HepG2 (cell line): ENCODE results near the gene SPRYD3. TPM values are rescaled to one million over a fixed set of nuclear protein-coding genes. Genes with fewer than 3 reads are reported as not detected.

Experiments
- CENPT ChIP-seq: sonication (generic); formaldehyde crosslinking; IDR thresholded peaks from 2 replicates; pipeline ENCODE4 v1.8.0; 2022; ENCODE audit warnings: low read depth, mild to moderate bottlenecking, moderate library complexity, missing genetic modification reagents
- ESRRA ChIP-seq: sonication (generic); formaldehyde crosslinking; IDR thresholded peaks from 2 replicates; pipeline ENCODE4 v1.5.1; 2020; ENCODE audit warnings: mild to moderate bottlenecking, low read depth, missing genetic modification reagents
- ETS1 ChIP-seq: sonication (generic); formaldehyde crosslinking; IDR thresholded peaks from 2 replicates; pipeline ENCODE4 v1.4.0; 2020; ENCODE audit warnings: missing genetic modification reagents
- PHF8 ChIP-seq: sonication (generic); formaldehyde crosslinking; IDR thresholded peaks from 2 replicates; pipeline ENCODE4 v1.5.0; 2020; ENCODE audit warnings: missing genetic modification reagents
- RAD51 ChIP-seq: fragments of 450-650 bp; IDR thresholded peaks from 2 replicates; pipeline ENCODE4 v1.6.1; 2016; ENCODE audit warnings: borderline replicate concordance
- TBL1XR1 ChIP-seq: fragments of 150-350 bp; IDR thresholded peaks from 2 replicates; pipeline ENCODE4 v1.6.1; 2014; ENCODE audit warnings: borderline replicate concordance, low read length; ENCODE audit not compliant: partially characterized antibody
- TCF12 ChIP-seq, 2 experiments: fragments of 450-650 bp in 1 of 2; sonication (generic) in 1 of 2; formaldehyde crosslinking in 1 of 2; IDR thresholded peaks; 2 replicates each; pipeline versions ENCODE4 v1.6.1 to v1.8.0; 2017 to 2022; ENCODE audit warnings: antibody characterized with exemption in 1 of 2, mild to moderate bottlenecking in 1 of 2, missing genetic modification reagents in 1 of 2, moderate library complexity in 1 of 2
- TEAD3 ChIP-seq: optimal IDR thresholded peaks from 2 replicates; pipeline ENCODE3; 2016; ENCODE audit warnings: borderline replicate concordance
- TEF ChIP-seq: sonication (generic); formaldehyde crosslinking; IDR thresholded peaks from 2 replicates; pipeline ENCODE4 v1.5.0; 2020; ENCODE audit warnings: missing genetic modification reagents
- ZBTB20 ChIP-seq: sonication (generic); formaldehyde crosslinking; IDR thresholded peaks from 2 replicates; pipeline ENCODE4 v1.8.1; 2023; ENCODE audit warnings: missing genetic modification reagents, low read depth, mild to moderate bottlenecking, borderline replicate concordance
- ZBTB49 ChIP-seq: sonication (generic); formaldehyde crosslinking; IDR thresholded peaks from 2 replicates; pipeline ENCODE4 v1.4.0; 2020; ENCODE audit warnings: missing genetic modification reagents, borderline replicate concordance
- ZKSCAN5 ChIP-seq: sonication (generic); formaldehyde crosslinking; IDR thresholded peaks from 2 replicates; pipeline ENCODE4 v1.5.1; 2020; ENCODE audit warnings: mild to moderate bottlenecking, missing genetic modification reagents
- ZNF235 ChIP-seq: sonication (generic); formaldehyde crosslinking; IDR thresholded peaks from 2 replicates; pipeline ENCODE4 v1.8.1; 2023; ENCODE audit warnings: mild to moderate bottlenecking, missing genetic modification reagents, borderline replicate concordance
- ZNF331 ChIP-seq: sonication (generic); formaldehyde crosslinking; IDR thresholded peaks from 2 replicates; pipeline ENCODE4 v1.4.0; 2020; ENCODE audit warnings: missing genetic modification reagents
- ZNF431 ChIP-seq: sonication (generic); formaldehyde crosslinking; IDR thresholded peaks from 2 replicates; pipeline ENCODE4 v1.9.0; 2022; ENCODE audit warnings: missing genetic modification reagents, low read depth, mild to moderate bottlenecking, borderline replicate concordance
- ZNF710 ChIP-seq: sonication (generic); formaldehyde crosslinking; IDR thresholded peaks from 2 replicates; pipeline ENCODE4 v1.5.0; 2020; ENCODE audit warnings: mild to moderate bottlenecking, missing genetic modification reagents, borderline replicate concordance
- polyA plus RNA-seq, 8 experiments: library from polyadenylated mRNA; depleted of rRNA in 3 of 8; stranded (reverse) in 7 of 8; unstranded in 1 of 8; fragments of >200 nt; fragmentation: Illumina TruSeq in 4 of 8; extraction: Trizol in 4 of 8; gene quantifications; 2 replicates each; pipeline versions ENCODE4 v1.2.1 to v1.2.3, GENCODE V29; 2011 to 2016; ENCODE audit warnings: low read depth in 4 of 8, missing spikeins in 1 of 8, mixed read lengths in 1 of 8; ENCODE audit not compliant: insufficient read depth in 1 of 8
- total RNA-seq, 5 experiments: library from RNA; depleted of rRNA; stranded (reverse); fragments of >200 nt; fragmentation: Illumina TruSeq; extraction: Trizol; gene quantifications; 2 replicates each; pipeline ENCODE4 v1.2.3, GENCODE V29; 2016; ENCODE audit warnings: low read depth in 1 of 5
- TF ChIP-seq, protein P1 (sequence below): fragments of 450-650 bp; IDR thresholded peaks from 2 replicates; pipeline ENCODE4 v1.6.1; 2017
- TF ChIP-seq, protein P2 (sequence below): sonication (generic); formaldehyde crosslinking; IDR thresholded peaks from 2 replicates; pipeline ENCODE4 v1.8.1; 2023; ENCODE audit warnings: mild to moderate bottlenecking, missing genetic modification reagents

Gene SPRYD3
- total and polyA plus RNA-seq, 2 of the 13 experiments (the other 11 are each of a cell fraction or from before 2014, with no cell fraction given) = 9.0 to 9.2 TPM

DNA sequence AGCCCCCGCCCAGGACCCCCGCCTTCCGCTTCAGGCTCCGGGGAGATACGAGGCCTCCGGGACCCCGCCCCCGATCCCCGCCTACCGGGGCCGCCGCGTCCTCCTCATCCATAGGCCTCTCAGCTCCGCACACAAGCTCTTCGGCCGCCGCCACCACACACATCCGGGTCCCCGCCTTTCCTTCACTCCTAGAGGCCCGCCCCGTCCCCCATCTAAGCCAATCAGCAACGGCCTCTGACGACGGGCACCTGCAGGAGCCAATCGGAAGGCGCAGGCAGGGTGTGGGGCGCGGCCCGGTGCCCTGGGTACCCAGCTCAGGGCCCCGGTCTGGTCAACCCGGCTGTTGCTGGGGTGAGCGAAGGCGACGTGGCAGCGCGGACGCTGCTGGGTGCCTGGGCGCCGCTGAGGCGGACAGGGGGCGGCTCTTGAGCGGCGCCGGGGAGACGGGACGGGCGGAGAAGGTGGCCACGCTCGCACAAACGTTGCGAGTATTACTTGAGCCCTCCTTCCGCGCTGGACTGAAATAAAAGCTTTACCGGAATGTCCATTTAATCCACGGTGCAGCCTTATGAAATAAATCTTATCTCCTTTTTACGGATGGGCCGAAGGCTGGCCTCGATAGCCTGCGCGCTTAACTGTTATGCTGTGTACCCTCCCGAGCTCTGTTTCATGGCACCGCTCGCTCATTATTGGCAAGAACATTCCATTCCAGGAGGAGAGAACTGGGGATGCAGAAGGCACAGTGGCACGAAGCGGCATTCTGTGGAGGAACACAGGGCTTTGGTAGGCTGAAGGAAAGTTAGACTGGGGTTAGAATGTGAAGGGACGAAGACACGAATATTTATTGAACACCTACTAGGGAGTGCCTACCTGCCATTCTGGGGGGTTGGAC is at the start of gene SPRYD3 (continued):
- TF ChIP-seq ZBTB49 = no peak
- TF ChIP-seq, protein P1, sequence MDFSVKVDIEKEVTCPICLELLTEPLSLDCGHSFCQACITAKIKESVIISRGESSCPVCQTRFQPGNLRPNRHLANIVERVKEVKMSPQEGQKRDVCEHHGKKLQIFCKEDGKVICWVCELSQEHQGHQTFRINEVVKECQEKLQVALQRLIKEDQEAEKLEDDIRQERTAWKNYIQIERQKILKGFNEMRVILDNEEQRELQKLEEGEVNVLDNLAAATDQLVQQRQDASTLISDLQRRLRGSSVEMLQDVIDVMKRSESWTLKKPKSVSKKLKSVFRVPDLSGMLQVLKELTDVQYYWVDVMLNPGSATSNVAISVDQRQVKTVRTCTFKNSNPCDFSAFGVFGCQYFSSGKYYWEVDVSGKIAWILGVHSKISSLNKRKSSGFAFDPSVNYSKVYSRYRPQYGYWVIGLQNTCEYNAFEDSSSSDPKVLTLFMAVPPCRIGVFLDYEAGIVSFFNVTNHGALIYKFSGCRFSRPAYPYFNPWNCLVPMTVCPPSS = no peak
- no peak for TF ChIP-seq CENPT (CRISPR knock-in tag)
- TF ChIP-seq ZNF235 = no peak
- TF ChIP-seq RAD51 = no peak
- no peak for TF ChIP-seq TEF
- peak; percentile 46; the same call in 1 of the 2 replicates for TF ChIP-seq ZBTB20
- no peak for TF ChIP-seq ESRRA (CRISPR knock-in tag)
- TF ChIP-seq ZNF710 = no peak
- TF ChIP-seq TCF12 (IDR thresholded peaks at IDR 0.05) = no peak
- no peak; the same call in 1 of the 2 replicates for TF ChIP-seq TCF12 (CRISPR knock-in tag; IDR thresholded peaks at IDR 0.05)
- TF ChIP-seq ZKSCAN5 = no peak
- TF ChIP-seq, protein P2, sequence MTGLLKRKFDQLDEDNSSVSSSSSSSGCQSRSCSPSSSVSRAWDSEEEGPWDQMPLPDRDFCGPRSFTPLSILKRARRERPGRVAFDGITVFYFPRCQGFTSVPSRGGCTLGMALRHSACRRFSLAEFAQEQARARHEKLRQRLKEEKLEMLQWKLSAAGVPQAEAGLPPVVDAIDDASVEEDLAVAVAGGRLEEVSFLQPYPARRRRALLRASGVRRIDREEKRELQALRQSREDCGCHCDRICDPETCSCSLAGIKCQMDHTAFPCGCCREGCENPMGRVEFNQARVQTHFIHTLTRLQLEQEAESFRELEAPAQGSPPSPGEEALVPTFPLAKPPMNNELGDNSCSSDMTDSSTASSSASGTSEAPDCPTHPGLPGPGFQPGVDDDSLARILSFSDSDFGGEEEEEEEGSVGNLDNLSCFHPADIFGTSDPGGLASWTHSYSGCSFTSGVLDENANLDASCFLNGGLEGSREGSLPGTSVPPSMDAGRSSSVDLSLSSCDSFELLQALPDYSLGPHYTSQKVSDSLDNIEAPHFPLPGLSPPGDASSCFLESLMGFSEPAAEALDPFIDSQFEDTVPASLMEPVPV = peak; percentile 16; the same call in 1 of the 2 replicates
- peak; percentile 36 for TF ChIP-seq TBL1XR1
- no peak for TF ChIP-seq ETS1
- no peak for TF ChIP-seq ZNF431 (CRISPR knock-in tag)
- peak; percentile 26 for TF ChIP-seq TEAD3
- TF ChIP-seq PHF8 (CRISPR knock-in tag) = peak; percentile 91
- TF ChIP-seq ZNF331 (CRISPR knock-in tag) = peak; percentile 25
